HG03097 (cell line): Measurements from ENCODE around the gene FSTL4.

ENCODE experiments used
- ATAC-seq: cut with Tn5 transposase; IDR thresholded peaks from one replicate; pipeline ENCODE4 v1.9.1; 2021; ENCODE audit not compliant: unreplicated experiment, low FRiP score

FSTL4 gene

DNA sequence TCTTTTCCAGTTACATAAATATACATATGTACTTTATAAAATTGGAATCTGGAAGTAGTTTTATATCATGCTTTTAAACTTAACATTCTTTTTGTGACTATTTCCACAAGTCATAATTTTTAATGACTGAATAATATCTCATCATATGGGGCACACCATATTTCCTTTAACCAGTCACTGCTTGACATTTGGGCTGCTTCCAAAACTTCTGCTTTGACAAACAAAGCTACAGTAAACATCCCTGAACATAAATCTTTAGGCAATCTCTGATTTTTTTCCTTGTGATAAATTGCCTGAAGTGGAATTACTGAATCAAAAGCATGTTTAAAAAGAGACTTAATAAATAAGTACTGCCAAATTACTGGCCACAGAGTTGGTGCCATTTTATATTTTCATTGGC lies 178.0 kb downstream of the FSTL4 start:
- no peak for ATAC-seq

DNA sequence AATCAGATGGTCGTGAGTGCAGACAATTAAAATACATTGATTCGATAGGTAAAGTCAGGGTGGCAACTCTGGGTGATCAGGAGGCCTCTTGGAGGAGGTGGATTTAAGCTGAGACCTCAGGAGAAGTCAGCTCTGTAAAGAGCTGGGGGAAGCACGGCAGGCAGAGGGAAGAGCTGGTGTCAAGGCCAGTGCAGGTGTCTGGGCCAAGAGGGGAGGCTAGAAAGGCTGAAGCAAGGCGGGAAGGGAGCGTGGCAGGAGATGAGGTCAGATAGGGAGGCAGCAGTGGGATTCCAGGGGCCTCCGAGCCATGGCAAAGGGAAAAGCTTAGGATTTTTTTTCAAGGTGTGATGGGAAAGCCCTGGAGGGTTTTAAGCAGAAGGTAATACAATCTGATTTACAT lies 178.7 kb downstream of the FSTL4 start:
- ATAC-seq, result no peak

DNA sequence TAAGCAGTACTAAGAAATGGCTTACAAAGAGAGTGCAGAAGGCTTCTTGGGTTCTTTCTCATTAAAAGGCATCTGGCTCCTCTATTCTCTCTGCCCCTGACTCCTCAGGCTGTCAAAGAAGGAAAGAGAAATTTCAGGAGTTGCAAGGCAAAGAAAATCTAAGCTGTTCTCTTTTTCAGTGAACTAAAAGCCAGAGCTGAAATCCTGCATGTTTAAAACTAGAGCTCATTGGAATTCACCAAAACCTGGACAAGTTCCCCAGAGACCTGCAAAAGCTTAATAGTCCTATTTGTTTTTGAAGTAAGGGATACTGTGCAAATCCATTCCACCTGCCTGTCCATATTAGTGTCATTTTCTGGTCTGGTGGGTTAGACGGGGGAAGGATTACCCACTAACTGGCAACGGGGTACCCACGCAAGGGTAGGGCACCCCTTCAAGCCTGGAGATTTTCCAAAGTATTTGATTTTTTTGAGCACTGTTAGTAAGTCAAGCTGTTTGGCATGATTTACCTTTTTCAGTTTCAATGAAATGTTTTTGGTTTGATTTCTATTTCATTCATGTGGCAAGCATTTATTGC lies 179.3 kb downstream of the FSTL4 start:
- ATAC-seq, result no peak

DNA sequence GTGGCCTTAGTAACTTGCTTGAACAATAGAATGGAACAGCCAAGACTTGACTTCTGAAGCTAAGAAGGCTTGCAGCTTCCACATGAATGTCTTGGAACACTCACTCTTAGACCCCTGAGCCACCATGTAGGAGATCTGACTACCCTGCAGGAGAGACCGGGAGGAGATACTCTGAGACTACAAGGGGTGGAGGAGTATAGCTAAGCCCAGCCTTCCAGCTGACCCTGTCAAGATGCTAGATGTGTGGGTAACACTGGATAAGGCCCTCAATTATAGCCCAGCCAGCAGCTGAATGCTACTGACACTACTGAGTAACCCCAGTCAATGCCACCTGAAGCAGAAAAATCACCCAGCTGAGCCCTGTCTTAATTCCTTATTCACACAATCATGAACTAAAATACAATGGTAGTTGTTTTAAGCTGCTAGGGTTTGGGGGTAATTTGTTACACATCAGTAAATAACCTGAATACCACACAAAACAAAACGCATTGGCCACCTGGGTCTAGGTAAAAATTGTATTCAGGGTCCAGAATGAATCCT lies 180.9 kb downstream of the FSTL4 start:
- ATAC-seq, result no peak

DNA sequence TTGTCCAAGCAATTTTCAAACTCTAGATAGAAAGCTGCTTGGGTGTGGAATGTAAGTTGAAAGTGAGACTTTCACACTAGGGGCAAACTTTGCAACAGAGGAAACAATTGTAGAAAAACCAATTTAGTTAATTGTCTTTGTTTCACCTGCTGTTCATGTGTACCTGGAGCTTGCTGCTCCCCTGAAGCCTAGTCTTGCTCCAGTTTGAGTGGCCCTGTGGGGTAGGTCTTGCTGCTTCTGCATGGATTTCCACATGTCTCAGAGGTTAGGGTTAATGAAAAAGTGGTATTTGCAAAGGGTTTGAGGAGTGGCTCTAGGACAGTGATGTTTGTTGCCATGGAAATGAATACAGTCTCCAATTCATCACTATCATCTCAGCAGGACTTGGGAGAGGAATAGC lies 182.2 kb downstream of the FSTL4 start:
- no peak for ATAC-seq

DNA sequence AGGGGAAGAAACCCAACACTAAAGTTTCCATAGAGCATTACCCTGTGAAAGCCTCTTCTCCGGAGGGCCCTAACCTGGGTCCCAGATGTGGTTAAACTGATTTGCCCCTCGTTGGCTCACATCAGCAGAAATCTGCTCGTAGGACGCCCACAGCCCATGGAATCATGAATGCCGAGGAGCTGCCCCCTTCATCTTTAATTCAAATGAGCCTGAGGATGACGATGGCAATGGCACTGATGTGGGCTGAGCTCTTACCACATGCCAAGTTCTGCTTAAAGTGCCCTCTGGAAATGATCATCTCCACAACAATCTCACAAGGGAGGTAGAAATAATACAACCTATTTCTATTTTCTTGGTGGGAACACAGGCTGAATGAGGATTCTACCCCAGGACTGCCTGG lies 183.3 kb downstream of the FSTL4 start:
- ATAC-seq, result no peak

DNA sequence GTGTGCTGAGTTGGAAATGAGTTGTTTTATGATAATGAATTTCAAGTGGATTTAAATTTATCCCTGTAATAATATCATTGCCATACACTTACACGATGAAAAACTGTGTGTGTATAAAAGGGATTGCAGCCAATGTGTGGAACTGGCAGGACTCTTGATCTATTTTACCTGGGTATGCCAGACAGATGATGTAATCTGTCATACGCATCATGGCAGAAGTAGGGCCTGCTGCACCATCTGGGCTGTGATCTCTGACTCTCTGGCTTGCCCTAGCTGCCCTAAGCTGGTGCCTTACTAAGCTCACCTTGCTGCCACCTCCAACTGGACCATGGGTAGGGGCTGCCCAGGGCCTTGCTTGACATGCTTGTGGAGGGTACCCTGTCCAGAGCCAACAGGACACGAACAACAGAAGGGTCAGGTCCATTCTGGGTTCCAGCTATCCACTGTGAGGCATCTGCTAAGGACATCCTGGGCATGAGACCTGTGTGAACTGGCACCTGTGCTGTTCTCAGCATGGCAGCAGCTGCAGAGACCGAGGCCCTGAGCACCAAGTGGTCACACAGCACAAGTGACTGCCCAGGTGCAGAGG lies 184.2 kb downstream of the FSTL4 start:
- no peak for ATAC-seq

DNA sequence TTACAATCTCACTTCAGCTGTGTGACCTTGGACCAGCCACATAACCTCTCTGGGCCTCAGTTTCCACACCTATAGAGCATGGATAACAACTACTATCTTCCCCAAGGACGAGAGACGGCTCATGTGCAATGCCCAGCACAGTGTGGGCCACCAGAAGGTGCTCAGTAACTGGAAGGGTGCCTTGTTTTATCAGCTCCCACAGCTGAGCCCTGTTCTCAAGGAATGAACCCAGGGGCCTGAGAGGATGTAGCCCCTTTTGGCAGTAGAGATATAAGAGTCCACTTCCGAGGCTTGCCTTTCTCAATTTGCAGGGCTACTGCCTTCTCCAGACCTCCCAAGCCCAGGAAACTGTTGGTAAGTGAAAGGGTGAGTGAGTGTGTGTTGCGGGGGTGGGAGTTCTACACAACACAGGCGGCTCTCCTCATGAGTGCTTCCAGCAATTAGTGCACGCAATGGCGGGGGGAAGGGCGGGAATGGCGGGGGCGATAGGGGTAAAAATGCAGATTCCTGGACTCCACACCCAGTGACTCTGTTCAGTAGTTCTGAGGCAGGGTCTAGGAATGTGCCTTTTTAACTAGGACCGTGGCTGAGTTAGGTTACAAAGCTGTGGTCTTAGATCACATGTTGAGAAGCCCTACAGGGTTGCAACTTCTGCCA lies 185.1 kb downstream of the FSTL4 start:
- ATAC-seq, result no peak

DNA sequence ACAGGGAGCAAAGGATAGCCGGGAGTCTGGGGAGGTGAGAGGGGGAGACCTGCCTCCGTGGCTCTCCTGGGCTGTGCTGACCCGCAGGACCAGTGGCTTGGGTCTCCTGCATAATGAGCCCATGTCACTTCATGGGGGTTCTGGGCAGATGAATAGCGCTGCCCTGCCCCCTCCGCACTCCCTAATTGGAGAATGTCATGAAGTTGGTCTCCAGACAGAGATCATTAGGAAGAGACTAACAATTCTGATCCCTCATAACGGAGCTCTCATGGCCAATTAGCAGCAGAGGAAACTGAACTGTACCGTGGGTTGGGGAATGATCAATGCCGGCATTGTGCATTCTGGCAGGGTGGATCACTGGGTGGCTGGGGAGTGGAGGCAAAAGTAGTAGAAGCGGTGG lies 186.1 kb downstream of the FSTL4 start:
- no peak for ATAC-seq

DNA sequence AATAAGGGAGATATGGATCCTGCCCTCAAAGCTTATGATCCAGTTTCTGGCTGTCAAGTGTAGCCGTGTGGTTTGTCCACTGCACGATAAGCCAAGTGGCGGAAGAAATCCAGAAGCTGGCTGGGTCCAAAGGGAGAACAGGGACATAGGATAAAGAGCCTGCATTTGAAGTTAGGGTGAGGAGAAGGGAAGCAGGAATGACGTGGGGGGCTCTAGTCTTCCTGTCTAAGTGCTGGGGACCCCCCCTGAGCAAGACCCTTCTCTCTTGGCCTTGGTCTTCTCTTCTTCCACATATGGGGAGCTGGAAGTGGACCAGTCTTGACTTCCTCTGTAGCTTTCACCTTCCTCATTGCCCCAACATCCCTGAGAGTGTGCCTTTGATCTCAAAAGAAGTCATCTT lies 186.6 kb downstream of the FSTL4 start:
- no peak for ATAC-seq

DNA sequence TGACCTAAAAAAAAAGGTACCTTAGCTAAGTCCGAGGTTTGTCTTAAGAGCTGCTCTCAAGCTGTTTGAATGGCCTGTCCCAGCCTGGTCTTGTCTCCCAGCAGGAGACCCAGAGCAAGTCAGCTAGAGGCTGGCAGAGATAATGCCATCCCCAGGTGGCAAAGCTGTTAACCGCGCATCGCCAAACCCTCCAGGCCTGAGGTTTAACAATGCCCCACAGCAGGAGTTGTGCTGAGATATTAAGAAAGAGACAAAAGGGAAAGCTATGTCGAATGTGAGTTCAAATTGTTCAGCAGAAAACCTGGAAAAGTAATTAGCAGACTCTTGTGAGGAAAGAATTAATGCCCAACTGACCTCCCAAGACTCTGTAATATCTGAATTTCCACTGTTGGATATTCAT lies 187.1 kb downstream of the FSTL4 start:
- ATAC-seq, result no peak

DNA sequence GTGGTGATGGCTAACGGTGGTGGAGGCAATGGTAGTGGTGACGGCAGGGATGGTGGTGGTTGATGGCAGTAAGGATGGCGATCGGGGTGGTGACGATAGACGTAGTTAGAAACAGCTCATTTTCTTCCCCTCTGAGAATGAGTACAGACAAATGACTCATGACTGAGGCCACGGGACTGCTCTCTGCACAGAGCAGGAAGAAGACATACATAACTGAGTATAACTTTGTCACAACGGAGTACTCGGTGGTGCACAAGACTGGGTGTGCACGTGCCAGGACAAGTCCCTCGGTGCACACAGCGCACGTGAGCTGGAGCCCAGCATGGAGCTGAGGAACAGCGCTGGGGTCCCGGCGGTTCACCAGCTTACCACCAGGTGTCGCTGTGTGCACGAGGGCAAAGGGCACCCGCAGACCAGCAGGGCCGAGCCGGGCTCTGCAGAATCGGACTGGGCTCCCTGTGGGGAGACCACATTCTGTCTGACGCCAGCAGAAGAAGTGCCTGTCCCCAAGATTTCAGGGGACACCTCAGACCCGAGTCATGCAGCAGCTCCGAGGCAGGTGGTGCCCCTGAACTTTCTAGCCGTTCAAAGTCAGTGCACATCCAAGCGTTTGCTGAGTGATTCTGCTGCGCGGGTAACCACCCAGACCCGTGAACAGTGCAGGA lies 188.6 kb downstream of the FSTL4 start:
- no peak for ATAC-seq

DNA sequence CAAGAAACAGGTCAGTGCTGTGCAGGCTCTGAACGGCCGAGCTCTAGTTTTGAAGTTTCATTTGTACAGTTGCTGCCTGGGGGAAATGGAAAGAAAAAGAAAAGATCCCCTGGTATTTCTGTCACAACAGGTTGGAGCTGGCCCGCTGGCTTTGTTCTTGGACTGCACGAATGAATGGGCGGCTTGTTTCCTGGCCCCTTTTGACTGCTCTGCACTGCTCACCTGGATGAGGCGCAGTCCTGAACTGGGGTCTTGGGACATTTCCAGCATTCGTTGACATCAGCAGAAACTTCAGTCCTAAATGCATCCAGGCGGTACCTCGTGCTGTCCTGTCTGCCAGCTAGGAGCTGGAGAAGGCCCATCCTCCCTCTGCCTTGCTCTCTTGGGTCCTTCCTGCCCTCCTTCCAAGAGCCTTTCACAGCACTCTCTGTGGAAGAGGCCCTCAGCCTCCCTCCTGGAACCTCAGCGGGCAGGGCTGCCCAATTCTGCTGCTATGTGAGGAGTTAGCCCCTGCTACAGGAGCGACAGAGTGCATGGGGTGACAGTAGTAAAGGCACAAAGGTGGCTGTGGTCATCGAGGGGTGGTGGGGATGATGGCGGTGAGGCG lies 189.2 kb downstream of the FSTL4 start:
- ATAC-seq, result no peak

DNA sequence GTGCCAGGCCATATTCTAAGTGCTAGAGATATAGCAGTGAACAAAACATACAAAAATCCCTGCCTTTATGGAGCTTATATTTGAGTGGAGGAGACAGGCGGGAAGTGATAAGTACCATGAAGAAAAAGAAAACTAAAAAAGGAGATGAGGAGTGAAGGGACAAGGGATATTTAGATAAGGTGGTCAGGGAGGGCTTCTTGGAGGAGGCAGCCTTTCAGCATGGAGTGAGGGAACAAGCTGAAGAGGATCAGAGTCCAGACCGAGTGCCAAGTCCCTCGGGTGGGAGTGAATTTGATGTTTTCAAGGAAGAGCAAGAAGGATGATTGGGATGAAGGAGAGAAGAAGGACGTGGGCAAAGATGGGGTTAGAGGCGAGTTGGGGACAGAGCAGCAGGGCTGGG lies 190.5 kb downstream of the FSTL4 start:
- no peak for ATAC-seq

DNA sequence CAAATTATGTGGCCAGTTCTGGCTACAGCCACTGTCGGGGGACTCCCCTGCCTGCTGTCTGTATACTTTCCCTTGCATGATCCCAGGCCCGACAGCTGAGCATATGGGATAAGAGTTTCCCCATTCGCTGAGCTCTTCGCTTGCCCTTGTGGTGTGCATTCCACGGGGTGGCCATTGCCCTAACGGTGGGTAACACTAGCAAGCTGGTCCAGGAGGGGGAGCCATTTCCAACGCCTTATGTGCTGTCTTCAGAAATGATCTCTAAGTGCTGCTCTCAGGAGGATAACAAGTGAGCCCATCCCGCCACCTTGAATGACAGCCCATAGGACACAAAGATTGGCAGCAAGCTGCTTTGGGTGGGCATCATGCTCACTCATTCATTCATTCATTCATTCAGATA lies 190.9 kb downstream of the FSTL4 start:
- ATAC-seq, result no peak

DNA sequence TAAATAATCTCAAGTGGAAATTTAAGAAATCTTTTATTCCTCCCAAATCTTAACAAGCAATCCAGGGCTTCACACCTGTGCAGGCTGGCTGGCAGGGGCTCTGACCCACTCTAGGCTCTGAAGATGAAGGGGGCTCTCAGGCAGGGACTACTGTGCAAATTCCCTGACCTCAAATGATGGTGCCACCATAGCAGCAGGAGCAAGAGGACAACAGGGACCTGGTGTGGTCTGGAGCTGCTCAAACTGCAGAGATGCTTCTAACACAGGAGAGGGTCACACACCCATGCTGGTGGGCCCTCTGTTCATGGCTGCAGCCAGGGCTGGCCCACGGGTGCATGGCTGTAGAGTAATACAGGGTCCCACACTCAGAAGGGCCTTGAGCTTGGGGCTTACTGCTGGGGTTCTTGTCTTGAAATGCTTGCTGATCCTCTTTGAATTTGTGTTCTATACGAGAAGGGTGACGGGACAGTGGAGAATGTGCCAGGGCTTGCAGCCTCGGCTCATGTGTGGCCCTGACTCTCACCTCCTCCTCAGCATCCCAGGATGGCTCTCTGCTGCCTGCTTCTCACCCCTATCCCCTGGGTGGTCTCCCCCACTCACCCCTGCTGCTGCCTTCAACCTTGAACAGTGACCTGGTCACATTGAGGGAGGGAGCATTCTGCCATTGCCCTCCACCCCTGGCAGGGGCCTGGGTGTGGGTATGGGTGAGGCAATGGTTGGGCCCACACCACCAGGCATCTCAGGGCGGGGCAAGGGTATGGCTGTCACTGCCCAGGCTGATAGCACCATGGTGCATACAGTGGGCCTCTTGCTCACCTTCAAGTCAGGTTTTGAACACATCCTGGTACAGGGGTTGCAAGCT lies 191.7 kb downstream of the FSTL4 start:
- ATAC-seq, result no peak

DNA sequence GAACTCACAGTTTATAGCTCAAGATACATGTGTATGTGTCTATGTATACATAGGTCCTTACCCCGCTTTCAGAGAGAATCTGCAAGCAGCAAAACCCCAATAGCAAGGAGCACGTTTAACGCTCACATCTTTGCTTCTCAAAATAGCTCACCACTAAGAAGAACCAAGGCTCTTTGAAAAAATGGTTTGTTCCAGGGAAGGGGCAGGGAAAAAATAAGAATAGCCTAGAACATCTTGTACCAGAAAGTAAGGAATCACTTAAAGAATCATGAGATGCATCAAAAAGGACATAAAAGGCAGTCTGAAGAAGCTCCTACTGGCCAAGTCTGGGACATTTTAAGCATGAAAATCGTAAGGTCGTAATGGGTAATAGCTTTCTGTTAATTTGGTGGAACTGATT lies 196.4 kb downstream of the FSTL4 start:
- no peak for ATAC-seq

DNA sequence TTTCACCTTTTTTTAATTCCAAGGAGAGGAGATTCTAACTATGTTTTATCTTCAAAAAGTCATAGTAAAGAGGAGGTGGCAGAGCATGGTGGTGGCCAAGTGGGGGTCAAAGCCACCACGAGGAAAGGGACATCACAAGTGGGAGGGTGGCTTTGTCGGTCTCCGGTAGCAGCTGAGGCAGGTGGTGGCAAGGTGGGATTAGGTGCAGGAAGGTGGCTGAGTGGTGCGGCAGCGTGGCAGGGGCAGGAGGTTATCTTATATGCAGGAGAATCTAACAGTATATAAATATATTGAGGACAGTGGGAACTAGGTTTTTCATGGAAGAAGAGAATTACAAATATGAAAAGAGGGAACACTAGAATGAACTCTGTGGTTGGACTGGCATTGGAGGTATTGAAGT lies 196.8 kb downstream of the FSTL4 start:
- ATAC-seq, result no peak

DNA sequence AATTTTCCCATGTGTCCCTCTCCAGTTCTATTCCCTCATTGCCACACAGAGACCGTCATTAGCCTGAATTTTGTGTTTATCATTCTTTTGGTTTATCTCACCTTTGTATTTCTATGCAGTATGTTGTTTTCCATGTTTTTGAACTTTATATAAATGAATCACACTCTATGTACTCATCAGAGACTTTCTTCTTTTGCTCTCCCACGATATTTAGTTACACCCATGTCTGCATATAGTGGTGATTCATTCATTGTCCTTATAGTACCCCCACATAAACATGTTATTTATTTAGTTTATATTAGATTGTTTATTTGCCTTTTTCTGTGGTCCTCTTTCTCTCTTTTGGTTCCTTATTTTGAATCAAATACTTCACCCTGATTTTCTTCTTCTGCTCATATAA lies 199.7 kb downstream of the FSTL4 start:
- ATAC-seq, result no peak

DNA sequence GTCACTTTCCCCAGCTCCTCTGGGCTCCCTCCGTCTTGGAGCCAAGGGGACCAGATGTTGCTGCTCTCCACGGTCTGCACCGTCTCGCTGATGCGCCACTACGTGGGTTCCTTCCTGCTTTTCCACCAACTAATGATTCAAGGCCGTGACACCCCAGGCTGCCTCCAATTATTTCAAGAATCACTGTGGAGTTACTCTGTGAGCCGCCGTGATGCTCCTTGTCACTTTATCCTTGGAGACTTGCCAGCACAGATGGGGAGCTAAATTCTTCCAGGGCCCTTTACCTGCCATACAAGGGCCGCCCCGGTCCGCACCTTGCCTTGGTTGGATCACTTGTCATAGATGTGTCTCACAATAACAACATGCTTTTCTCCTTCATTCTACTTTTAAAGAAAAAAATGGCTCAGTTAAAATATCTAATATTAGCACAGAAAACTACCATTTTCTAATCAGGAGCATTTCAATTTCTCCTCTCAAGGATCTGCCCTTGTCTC lies 202.0 kb downstream of the FSTL4 start:
- no peak for ATAC-seq
